Progenitor cell of endocrine pancreas (in vitro differentiated cells): ENCODE results near the gene PHF19. TPM values are rescaled to one million over a fixed set of nuclear protein-coding genes. Genes with fewer than 3 reads are reported as not detected.

Experiments used
- DNase-seq: peaks from one replicate; pipeline ENCODE4 v3.0.0; 2021; ENCODE audit warnings: low spot score; ENCODE audit not compliant: unreplicated experiment
- H3K27ac Mint-ChIP-seq: 2 replicates; pipeline ENCODE4 v1.8.0; 2021; ENCODE audit warnings: mild to moderate bottlenecking, moderate library complexity, mixed read lengths
- H3K27me3 Mint-ChIP-seq: 2 replicates; pipeline ENCODE4 v1.8.0; 2021; ENCODE audit warnings: mixed read lengths
- H3K36me3 Mint-ChIP-seq: 2 replicates; pipeline ENCODE4 v1.8.0; 2022; ENCODE audit warnings: mixed read lengths; ENCODE audit not compliant: insufficient read depth
- H3K4me1 Mint-ChIP-seq: 2 replicates; pipeline ENCODE4 v1.8.0; 2021; ENCODE audit warnings: low read depth, mixed read lengths
- H3K4me3 Mint-ChIP-seq: 2 replicates; pipeline ENCODE4 v1.8.0; 2021; ENCODE audit warnings: low read depth, mild to moderate bottlenecking, moderate library complexity, mixed read lengths
- H3K9me3 Mint-ChIP-seq: 2 replicates; pipeline ENCODE4 v1.8.0; 2021; ENCODE audit warnings: low read depth, mixed read lengths
- CTCF ChIP-seq: fragments of 200-600 bp; sonication (generic); IDR thresholded peaks from one replicate; pipeline ENCODE4 v1.5.0; 2021; ENCODE audit warnings: antibody characterized with exemption, mild to moderate bottlenecking; ENCODE audit not compliant: unreplicated experiment
- total RNA-seq: library from RNA; stranded (reverse); gene quantifications from 2 replicates; pipeline ENCODE4 v1.2.1, GENCODE V29; 2021

Gene PHF19
- total RNA-seq, 1 donor from 2014 or later, result 27.2 TPM

- no peaks in the 10 kb centered on the region for H3K27me3 Mint-ChIP-seq
- no peak overlapping the region for H3K4me3 Mint-ChIP-seq
- no peak for TF ChIP-seq CTCF
- no peak overlapping the region for H3K27ac Mint-ChIP-seq
- no peak for DNase-seq
- no peaks in the 10 kb centered on the region for H3K9me3 Mint-ChIP-seq
- H3K4me1 Mint-ChIP-seq, result no peaks in the 10 kb centered on the region
- no peaks in the 10 kb centered on the region for H3K36me3 Mint-ChIP-seq
Observed at GRCh38 chr9:120904978-120905301, 28.0 kb upstream of the PHF19 start.

- H3K9me3 Mint-ChIP-seq, result no peaks in the 10 kb centered on the region
- no peak for DNase-seq
- H3K36me3 Mint-ChIP-seq, result no peaks in the 10 kb centered on the region
- H3K4me1 Mint-ChIP-seq, result no peaks in the 10 kb centered on the region
- no peaks in the 10 kb centered on the region for H3K27me3 Mint-ChIP-seq
- no peak overlapping the region for H3K4me3 Mint-ChIP-seq
- no peak overlapping the region for H3K27ac Mint-ChIP-seq
- no peak for TF ChIP-seq CTCF
Observed at GRCh38 chr9:120904061-120904977, 27.3 kb upstream of the PHF19 start.

GRCh38 chr9:120902569-120903535 lies 25.9 kb upstream of the PHF19 start:
- DNase-seq, result no peak
- Mint-ChIP-seq H3K27ac (peak overlapping the region; percentile 84), H3K36me3 (no peaks in the 10 kb centered on the region), H3K4me3 (no peak overlapping the region), H3K9me3 (no peaks in the 10 kb centered on the region), H3K27me3 (no peaks in the 10 kb centered on the region), H3K4me1 (no peaks in the 10 kb centered on the region)
- no peak for TF ChIP-seq CTCF

- no peaks in the 10 kb centered on the region for H3K36me3 Mint-ChIP-seq
- H3K9me3 Mint-ChIP-seq, result no peaks in the 10 kb centered on the region
- TF ChIP-seq CTCF, result no peak
- no peak overlapping the region for H3K4me3 Mint-ChIP-seq
- H3K27ac Mint-ChIP-seq, result no peak overlapping the region
- H3K4me1 Mint-ChIP-seq, result no peaks in the 10 kb centered on the region
- DNase-seq, result no peak
- H3K27me3 Mint-ChIP-seq, result no peaks in the 10 kb centered on the region
Observed at GRCh38 chr9:120901755-120902568, 25.0 kb upstream of the PHF19 start.
